Measurements from ENCODE around the gene MYL12A.
"Not testable (repeated sequence)": the region's sequence is repeated elsewhere in the genome, so short reads cannot be mapped to it uniquely, and the experiment has no call there.

MYL12A gene

GRCh38 chr18:3247240-3248061, at the start of gene MYL12A:
Gene MYL12A, plus strand, starts transcription at chr18:3247801. Its CDS starts 5,447 bp downstream, at chr18:3253248.
- DNase-seq (ENCODE audit: low read depth, low spot score): peak; percentile 99

- DNase-seq (ENCODE audit: low read depth, low spot score): not testable (repeated sequence)
Measured at GRCh38 chr18:3198260-3198860, 49.2 kb upstream of the MYL12A start.

- DNase-seq (ENCODE audit: low read depth, low spot score): no peak
Measured at GRCh38 chr18:3199942-3200645, 47.5 kb upstream of the MYL12A start.

- no peak for DNase-seq (ENCODE audit: low read depth, low spot score)
Measured at GRCh38 chr18:3205239-3205638, 42.4 kb upstream of the MYL12A start.

- DNase-seq (ENCODE audit: low read depth, low spot score): peak; percentile 10
Measured at GRCh38 chr18:3207565-3207964, 40.0 kb upstream of the MYL12A start.

GRCh38 chr18:3209859-3210569, 37.6 kb upstream of the MYL12A start:
- DNase-seq (ENCODE audit: low read depth, low spot score): no peak

- DNase-seq (ENCODE audit: low read depth, low spot score): peak; percentile 7
Measured at GRCh38 chr18:3211236-3211992, 36.2 kb upstream of the MYL12A start.

GRCh38 chr18:3212657-3213056, 34.9 kb upstream of the MYL12A start:
- no peak for DNase-seq (ENCODE audit: low read depth, low spot score)

GRCh38 chr18:3213300-3214059, 34.1 kb upstream of the MYL12A start:
- DNase-seq (ENCODE audit: low read depth, low spot score): no peak

- DNase-seq (ENCODE audit: low read depth, low spot score): no peak
Measured at GRCh38 chr18:3214855-3215637, 32.6 kb upstream of the MYL12A start.

GRCh38 chr18:3216987-3217386, 30.6 kb upstream of the MYL12A start:
- DNase-seq (ENCODE audit: low read depth, low spot score): no peak

GRCh38 chr18:3217948-3218647, 29.5 kb upstream of the MYL12A start:
- DNase-seq (ENCODE audit: low read depth, low spot score): no peak

GRCh38 chr18:3218819-3219218, 28.8 kb upstream of the MYL12A start:
- DNase-seq (ENCODE audit: low read depth, low spot score): no peak

- DNase-seq (ENCODE audit: low read depth, low spot score): no peak
Measured at GRCh38 chr18:3219241-3219630, 28.4 kb upstream of the MYL12A start.

GRCh38 chr18:3219631-3220335, 27.8 kb upstream of the MYL12A start, which contains the start of gene MYOM1:
Gene MYOM1, minus strand, starts transcription at chr18:3219968. Its CDS starts 4,745 bp downstream, at chr18:3215223.
- no peak for DNase-seq (ENCODE audit: low read depth, low spot score)

GRCh38 chr18:3220868-3221267, 26.7 kb upstream of the MYL12A start:
- not testable (repeated sequence) for DNase-seq (ENCODE audit: low read depth, low spot score)

GRCh38 chr18:3221496-3221895, 26.1 kb upstream of the MYL12A start:
- no peak for DNase-seq (ENCODE audit: low read depth, low spot score)

GRCh38 chr18:3223356-3223755, 24.2 kb upstream of the MYL12A start:
- DNase-seq (ENCODE audit: low read depth, low spot score): no peak

Data from astrocyte of the hippocampus (primary cell).